OCI-LY1 (cell line): Measurements from ENCODE around the gene WDR44.

Experiments used
- CTCF ChIP-seq: fragments of 200-600 bp; sonication (generic), shearing (Covaris generic); IDR thresholded peaks from 2 replicates; pipeline ENCODE4 v1.5.1; 2017; ENCODE audit warnings: mild to moderate bottlenecking, antibody characterized with exemption, low read length, moderate library complexity, mixed read lengths
- EZH2 ChIP-seq: fragments of 200-600 bp; sonication (generic), shearing (Covaris generic); IDR thresholded peaks from 2 replicates; pipeline ENCODE4 v1.8.0; 2017; ENCODE audit warnings: borderline replicate concordance, mixed run types, mild to moderate bottlenecking, antibody characterized with exemption, low read length, moderate library complexity, mixed read lengths

GRCh38 chrX:118459494-118459893 lies 113.6 kb downstream of the WDR44 start:
- peak; percentile 59 for TF ChIP-seq CTCF
- no peak for TF ChIP-seq EZH2
